Measurements from ENCODE around the gene SLC22A17.
A peak's percentile ranks its signal among the peaks of the same experiment; 100 is the strongest.

Gene SLC22A17

DNA sequence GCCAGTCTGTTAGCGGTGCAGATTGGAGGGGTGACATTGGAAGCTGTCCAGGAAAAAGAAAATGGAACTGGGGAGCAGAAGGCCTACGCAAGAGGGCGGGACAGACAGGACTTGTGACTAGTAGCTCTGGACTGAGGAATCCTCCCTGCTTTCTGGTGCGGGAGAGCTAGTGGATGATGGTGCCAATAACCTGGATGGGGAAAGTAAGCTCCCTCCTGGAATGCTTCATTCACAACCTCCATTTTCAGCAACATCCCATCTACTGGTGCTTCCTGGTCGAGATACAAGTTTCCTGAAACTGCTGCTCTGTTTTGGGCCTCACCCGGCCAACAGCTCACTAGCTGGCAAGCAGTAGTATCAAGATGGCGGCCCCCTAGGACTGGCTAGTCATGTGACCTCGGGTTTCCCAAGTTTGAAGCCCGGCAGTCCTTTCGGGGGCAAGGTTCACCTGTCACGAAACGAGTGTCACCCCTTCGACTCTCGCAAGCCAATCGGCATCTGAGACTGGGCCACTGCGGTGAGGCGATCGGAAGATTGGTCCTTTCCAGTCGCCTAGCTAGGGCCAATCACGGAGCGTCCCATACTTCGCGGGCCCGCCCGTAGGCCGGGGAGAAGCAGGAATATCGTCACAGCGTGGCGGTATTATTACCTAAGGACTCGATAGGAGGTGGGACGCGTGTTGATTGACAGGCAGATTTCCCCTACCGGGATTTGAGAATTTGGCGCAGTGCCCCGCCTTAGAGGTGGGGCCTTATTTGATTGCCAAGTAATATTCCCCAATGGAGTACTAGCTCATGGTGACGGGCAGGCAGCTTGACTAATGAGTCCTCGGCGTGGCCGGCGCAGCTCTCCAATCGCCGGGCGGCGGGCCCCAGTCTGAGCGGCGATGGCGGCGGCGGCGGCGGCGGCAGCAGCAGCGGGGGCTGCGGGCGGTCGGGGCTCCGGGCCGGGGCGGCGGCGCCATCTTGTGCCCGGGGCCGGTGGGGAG lies 31.8 kb downstream of the SLC22A17 start, which contains the start of gene PABPN1:
PABPN1 (plus strand) TSS at position 874 of the 988 bp plus-strand sequence; CDS start at position 887, 13 bp downstream.
- Histone ChIP-seq H3K4me1 (ENCODE audit: control insufficient read depth, low read length) (peaks cover 22% of the 10 kb centered on the region), H3K79me2 (ENCODE audit: control insufficient read depth, low read length) (peaks cover 37% of the 10 kb centered on the region), H3K9me2 (replicated peaks; ENCODE audit: control insufficient read depth, low read length) (no peaks in the 10 kb centered on the region), H3K36me3 (ENCODE audit: control insufficient read depth, low read length) (peaks cover 51% of the 10 kb centered on the region), H3K9me3 (ENCODE audit: control insufficient read depth, insufficient read depth, low read length) (no peaks in the 10 kb centered on the region), H3K4me2 (ENCODE audit: low read length) (peak within 1 kb of the TSS; percentile 84), H4K20me1 (ENCODE audit: control insufficient read depth, insufficient read depth, low read depth, low read length) (no peaks in the 10 kb centered on the region; the same call in 1 of the 2 replicates), H3K4me3 (ENCODE audit: low read length) (peak within 1 kb of the TSS; percentile 98), H3K27me3 (ENCODE audit: control insufficient read depth, low read length) (no peaks in the 10 kb centered on the region), H3F3A (ENCODE audit: control insufficient read depth, insufficient read depth) (peaks cover 17% of the 10 kb centered on the region), H3K27ac (ENCODE audit: low read depth, low read length) (peak within 1 kb of the TSS; percentile 76)
- TF ChIP-seq CTCF (IDR thresholded peaks at IDR 0.05; ENCODE audit: low read depth, low read length, poor library complexity, severe bottlenecking): no peak
- TF ChIP-seq EZH2phosphoT487 (IDR thresholded peaks at IDR 0.05; ENCODE audit: borderline replicate concordance, low read length): no peak

- no peak for TF ChIP-seq EZH2phosphoT487 (IDR thresholded peaks at IDR 0.05; ENCODE audit: borderline replicate concordance, low read length)
- TF ChIP-seq CTCF (IDR thresholded peaks at IDR 0.05; ENCODE audit: low read depth, low read length, poor library complexity, severe bottlenecking): no peak
- peaks cover 44% of the 10 kb centered on the region for H3K36me3 ChIP-seq (ENCODE audit: control insufficient read depth, low read length)
- H3K27ac ChIP-seq (ENCODE audit: low read depth, low read length): peak overlapping the region; percentile 76
- no peaks in the 10 kb centered on the region for H3K9me3 ChIP-seq (ENCODE audit: control insufficient read depth, insufficient read depth, low read length)
- H3F3A ChIP-seq (ENCODE audit: control insufficient read depth, insufficient read depth): peaks cover 11% of the 10 kb centered on the region
- H3K4me2 ChIP-seq (ENCODE audit: low read length): peak overlapping the region; percentile 84
- peaks cover 37% of the 10 kb centered on the region for H3K79me2 ChIP-seq (ENCODE audit: control insufficient read depth, low read length)
- peaks cover 22% of the 10 kb centered on the region for H3K4me1 ChIP-seq (ENCODE audit: control insufficient read depth, low read length)
- no peaks in the 10 kb centered on the region for H3K27me3 ChIP-seq (ENCODE audit: control insufficient read depth, low read length)
- no peaks in the 10 kb centered on the region for H3K9me2 ChIP-seq (replicated peaks; ENCODE audit: control insufficient read depth, low read length)
- H4K20me1 ChIP-seq (ENCODE audit: control insufficient read depth, insufficient read depth, low read depth, low read length): no peaks in the 10 kb centered on the region; the same call in 1 of the 2 replicates
- H3K4me3 ChIP-seq (ENCODE audit: low read length): peak overlapping the region; percentile 87
Measured at GRCh38 chr14:23319746-23320583, 32.7 kb downstream of the SLC22A17 start.

DNA sequence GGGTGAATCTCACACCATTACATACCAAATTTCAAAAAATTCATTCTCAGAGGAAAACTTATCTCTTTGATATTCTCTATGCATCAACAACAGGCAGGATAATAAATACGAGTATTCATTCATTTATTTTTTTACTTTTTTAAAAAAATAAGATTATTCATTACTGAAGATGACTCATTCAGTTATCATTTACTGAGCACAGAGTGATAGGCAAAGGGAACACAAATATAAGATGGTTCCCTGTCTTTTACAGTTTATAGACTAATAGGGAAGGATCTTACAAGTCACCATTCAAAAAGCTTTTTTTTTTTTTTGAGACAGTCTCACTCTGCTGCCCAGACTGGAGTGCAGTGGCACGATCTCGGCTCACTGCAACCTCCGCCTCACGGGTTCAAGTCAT lies 36.4 kb downstream of the SLC22A17 start:
- no peak for TF ChIP-seq EZH2phosphoT487 (IDR thresholded peaks at IDR 0.05; ENCODE audit: borderline replicate concordance, low read length)
- no peak for TF ChIP-seq CTCF (IDR thresholded peaks at IDR 0.05; ENCODE audit: low read depth, low read length, poor library complexity, severe bottlenecking)
- no peak overlapping the region for H3K4me2 ChIP-seq (ENCODE audit: low read length)
- peaks cover 7% of the 10 kb centered on the region; the same call in 1 of the 2 replicates for H3K79me2 ChIP-seq (ENCODE audit: control insufficient read depth, low read length)

More for the DNA sequence above, 36.4 kb downstream of the SLC22A17 start:
- Histone ChIP-seq H3K4me3 (ENCODE audit: low read length) (no peak overlapping the region), H3K9me2 (replicated peaks; ENCODE audit: control insufficient read depth, low read length) (no peaks in the 10 kb centered on the region), H3K36me3 (ENCODE audit: control insufficient read depth, low read length) (peaks cover 16% of the 10 kb centered on the region), H3F3A (ENCODE audit: control insufficient read depth, insufficient read depth) (peaks cover 5% of the 10 kb centered on the region), H4K20me1 (ENCODE audit: control insufficient read depth, insufficient read depth, low read depth, low read length) (no peaks in the 10 kb centered on the region), H3K4me1 (ENCODE audit: control insufficient read depth, low read length) (peaks cover 11% of the 10 kb centered on the region), H3K9me3 (ENCODE audit: control insufficient read depth, insufficient read depth, low read length) (no peaks in the 10 kb centered on the region), H3K27ac (ENCODE audit: low read depth, low read length) (no peak overlapping the region), H3K27me3 (ENCODE audit: control insufficient read depth, low read length) (no peaks in the 10 kb centered on the region)
